IMR-90 (cell line): Measurements from ENCODE around the gene TMPRSS9. TPM values are rescaled to one million over a fixed set of nuclear protein-coding genes. Genes with fewer than 3 reads are reported as not detected.

Source experiments
- ATAC-seq: fragments of 200-7000 bp; cut with Tn5 transposase; 2 replicates; pipeline ENCODE4 v1.9.1; 2020; ENCODE audit warnings: low read depth, mild to moderate bottlenecking, moderate library complexity
- BruUV-seq: library from RNA; stranded (reverse); fragments of 400-500 nt; replicated peaks from 2 replicates; lab custom pipeline; 2021; lab: Mats Ljungman, UMichigan
- CTCF ChIA-PET: fragments of 300-600 bp; formaldehyde crosslinking; extraction: SDS; loops from one replicate; lab custom pipeline; 2021; ENCODE audit warnings: antibody characterized with exemption; lab: Yijun Ruan, JAX
- POLR2A ChIA-PET: fragments of 300-600 bp; sonication (Branson Sonifier 250); formaldehyde crosslinking; loops from one replicate; lab custom pipeline; 2022; ENCODE audit warnings: antibody characterized with exemption; ENCODE audit not compliant: unreplicated experiment; lab: Charles Lee
- DNase-seq: peaks from one replicate; pipeline ENCODE4 v3.0.0; 2013
- H2AFZ ChIP-seq: replicated peaks from 2 replicates; pipeline ENCODE3; 2013; ENCODE audit warnings: low read length, mild to moderate bottlenecking; ENCODE audit not compliant: poor library complexity
- H2AK5ac ChIP-seq: 2 replicates; pipeline ENCODE4 v1.6.1; 2013; ENCODE audit warnings: low read depth, low read length, inconsistent platforms
- H2AK9ac ChIP-seq: replicated peaks from 2 replicates; pipeline ENCODE3; 2013; ENCODE audit warnings: mild to moderate bottlenecking, low read depth, low read length, moderate library complexity; ENCODE audit not compliant: poor library complexity
- H2BK120ac ChIP-seq: 2 replicates; pipeline ENCODE4 v1.6.1; 2013; ENCODE audit warnings: low read depth, low read length, inconsistent platforms
- H2BK15ac ChIP-seq: 3 replicates; pipeline ENCODE4 v1.6.1; 2013; ENCODE audit warnings: low read depth, low read length, inconsistent platforms
- H2BK20ac ChIP-seq: 2 replicates; pipeline ENCODE4 v1.6.1; 2013; ENCODE audit warnings: low read depth, mild to moderate bottlenecking, inconsistent platforms, low read length, moderate library complexity
- H2BK5ac ChIP-seq: 2 replicates; pipeline ENCODE4 v1.6.1; 2013; ENCODE audit warnings: mild to moderate bottlenecking, low read depth, low read length, inconsistent platforms; ENCODE audit not compliant: poor library complexity, severe bottlenecking
- H3K14ac ChIP-seq: replicated peaks from 2 replicates; pipeline ENCODE4 v1.6.1; 2013; ENCODE audit warnings: low read depth, low read length, inconsistent platforms
- H3K18ac ChIP-seq: 2 replicates; pipeline ENCODE4 v1.6.1; 2013; ENCODE audit warnings: low read depth, low read length, control low read depth
- H3K23ac ChIP-seq: 2 replicates; pipeline ENCODE4 v1.6.1; 2013; ENCODE audit warnings: low read depth, low read length, inconsistent platforms
- H3K27ac ChIP-seq: 2 replicates; pipeline ENCODE4 v1.5.1; 2013; ENCODE audit warnings: mild to moderate bottlenecking, control low read depth, low read length; ENCODE audit not compliant: insufficient read depth
- H3K27me3 ChIP-seq: 2 replicates; pipeline ENCODE4 v1.6.1; 2013; ENCODE audit warnings: low read length; ENCODE audit not compliant: control insufficient read depth, insufficient read depth
- H3K36me3 ChIP-seq: 2 replicates; pipeline ENCODE4 v1.6.1; 2013; ENCODE audit warnings: low read length, mixed read lengths; ENCODE audit not compliant: control insufficient read depth, insufficient read depth
- H3K4ac ChIP-seq: 2 replicates; pipeline ENCODE4 v1.6.1; 2013; ENCODE audit warnings: low read depth, low read length, inconsistent platforms
- H3K4me1 ChIP-seq: 2 replicates; pipeline ENCODE4 v1.6.1; 2013; ENCODE audit warnings: low read length, mixed read lengths; ENCODE audit not compliant: control insufficient read depth, insufficient read depth
- H3K4me2 ChIP-seq: 2 replicates; pipeline ENCODE4 v1.6.1; 2013; ENCODE audit warnings: low read depth, mild to moderate bottlenecking, control low read depth, low read length, moderate library complexity
- H3K4me3 ChIP-seq: 2 replicates; pipeline ENCODE4 v1.5.1; 2013; ENCODE audit warnings: low read depth, mild to moderate bottlenecking, control low read depth, low read length, moderate library complexity; ENCODE audit not compliant: insufficient read depth
- H3K56ac ChIP-seq: 2 replicates; pipeline ENCODE4 v1.6.1; 2013; ENCODE audit warnings: low read length, inconsistent platforms; ENCODE audit not compliant: insufficient read depth; ENCODE audit errors: extremely low read depth
- H3K79me1 ChIP-seq, 2 experiments: 2 replicates each; pipeline ENCODE4 v1.6.1; 2013; ENCODE audit warnings: low read length in 2 of 2, inconsistent platforms in 1 of 2, low read depth in 1 of 2
- H3K9ac ChIP-seq: 2 replicates; pipeline ENCODE4 v1.6.1; 2013; ENCODE audit warnings: low read depth, low read length, control low read depth
- H3K9me1 ChIP-seq: 2 replicates; pipeline ENCODE4 v1.6.1; 2013; ENCODE audit warnings: low read length, inconsistent platforms; ENCODE audit not compliant: insufficient read depth
- H3K9me3 ChIP-seq: 2 replicates; pipeline ENCODE4 v1.6.1; 2013; ENCODE audit warnings: low read length; ENCODE audit not compliant: control insufficient read depth, insufficient read depth
- H4K20me1 ChIP-seq: 2 replicates; pipeline ENCODE4 v1.6.1; 2013; ENCODE audit warnings: low read length, inconsistent platforms; ENCODE audit not compliant: insufficient read depth
- H4K5ac ChIP-seq: 2 replicates; pipeline ENCODE4 v1.6.1; 2013; ENCODE audit warnings: mild to moderate bottlenecking, low read depth, low read length, control low read depth
- H4K8ac ChIP-seq, 2 experiments: 2 replicates each; pipeline ENCODE4 v1.6.1; 2013; ENCODE audit warnings: low read depth in 2 of 2, low read length in 2 of 2, control low read depth in 1 of 2, inconsistent platforms in 1 of 2
- H4K91ac ChIP-seq: 2 replicates; pipeline ENCODE4 v1.6.1; 2013; ENCODE audit warnings: low read depth, low read length, inconsistent platforms; ENCODE audit not compliant: insufficient read depth
- NFE2L2 ChIP-seq: fragments of 150-350 bp; IDR thresholded peaks from 2 replicates; pipeline ENCODE4 v1.6.1; 2016; ENCODE audit warnings: low read depth, mild to moderate bottlenecking, low read length
- POLR2A ChIP-seq: IDR thresholded peaks from 2 replicates; pipeline ENCODE4 v1.6.1; 2012; ENCODE audit warnings: mild to moderate bottlenecking, low read depth, low read length
- RCOR1 ChIP-seq: IDR thresholded peaks from 2 replicates; pipeline ENCODE4 v1.6.1; 2012; ENCODE audit warnings: mild to moderate bottlenecking, low read length, improper control_type of control experiment; ENCODE audit not compliant: insufficient replicate concordance
- WGBS, 2 experiments: methylation state at CpG; one replicate each; pipeline versions ENCODE4 v1.1.5 to v1.1.7; 2013; ENCODE audit warnings: missing lambda C conversion rate in 2 of 2; ENCODE audit not compliant: insufficient read length in 1 of 2; ENCODE audit errors: extremely low coverage in 2 of 2; 5-methylcytosine and 5-hydroxymethylcytosine counted together
- dilution Hi-C: fragments of 300-500 bp; cut with HindIII; formaldehyde crosslinking; loops from one replicate; pipeline ENCODE4 v1.14.3; 2018; ENCODE audit warnings: low sequenced_read_pairs; ENCODE audit not compliant: unreplicated experiment
- in situ Hi-C: fragments of 300-500 bp; cut with MboI; formaldehyde crosslinking; loops from 3 replicates; pipeline ENCODE4 v1.14.3; 2019; ENCODE audit warnings: low sequenced_read_pairs, inconsistent platforms, mixed read lengths
- intact Hi-C: fragments of 100-400 bp; cut with micrococcal nuclease; formaldehyde crosslinking; loops from 2 replicates; pipeline ENCODE4 v1.10.0; 2022
- polyA plus RNA-seq, 3 experiments: library from polyadenylated mRNA; depleted of rRNA; stranded (reverse); fragments of >200 nt; gene quantifications; 2 replicates each; pipeline ENCODE4 v1.2.3, GENCODE V29; 2012; ENCODE audit warnings: low replicate concordance in 1 of 3
- total RNA-seq: library from RNA; depleted of rRNA; stranded (reverse); fragments of >200 nt; gene quantifications from 2 replicates; pipeline ENCODE4 v1.2.3, GENCODE V29; 2012

TMPRSS9 gene
- total and polyA plus RNA-seq, 2 of the 4 experiments (the other 2 are of a cell fraction): not detected

GRCh38 chr19:2357279-2358206 is 2.5 kb upstream of the TMPRSS9 start:
- POLR2A ChIA-PET: no interaction called here
- WGBS, 2 experiments: 100% methylated on average over 1 to 2 of the region's 3 CpGs
- TF ChIP-seq POLR2A: no peak
- TF ChIP-seq NFE2L2: no peak
- no peak for TF ChIP-seq RCOR1

More at GRCh38 chr19:2357279-2358206, 2.5 kb upstream of the TMPRSS9 start:
- H3K36me3 ChIP-seq: peaks cover 13% of the 10 kb centered on the region; the same call in 1 of the 2 replicates
- in situ Hi-C loops (no loop called here), dilution Hi-C loops (no loop called here), intact Hi-C loops (no loop called here)
- H3K27me3 ChIP-seq: peaks cover 23% of the 10 kb centered on the region
- H3K56ac ChIP-seq: no peak overlapping the region
- no peak overlapping the region for H2AK5ac ChIP-seq
- H3K27ac ChIP-seq: no peak overlapping the region
- H3K9me1 ChIP-seq: 0 out of 2 replicates have a peak, but pooled peaks cover 2% of the 10 kb centered on the region
- H3K9ac ChIP-seq: no peak overlapping the region
- no peaks in the 10 kb centered on the region for H3K9me3 ChIP-seq
- no peak overlapping the region for H4K5ac ChIP-seq
- no peak overlapping the region for H2BK120ac ChIP-seq
- no peak overlapping the region for H2BK20ac ChIP-seq
- CTCF ChIA-PET: no interaction called here
- H3K14ac ChIP-seq: no peak overlapping the region
- no peak overlapping the region for H3K4me2 ChIP-seq
- no peak overlapping the region for H2AFZ ChIP-seq
- no peak overlapping the region for H4K8ac ChIP-seq
- no peak overlapping the region for H2AK9ac ChIP-seq
- H4K91ac ChIP-seq: no peak overlapping the region
- H3K79me1 ChIP-seq: no peaks in the 10 kb centered on the region
- ATAC-seq: no peak
- H3K18ac ChIP-seq: no peak overlapping the region
- H3K23ac ChIP-seq: no peak overlapping the region
- BruUV-seq: no TSS peak
- no peak overlapping the region for H2BK15ac ChIP-seq
- H4K20me1 ChIP-seq: no peaks in the 10 kb centered on the region
- no peak overlapping the region for H3K4me3 ChIP-seq
- no peak overlapping the region for H3K4ac ChIP-seq
- H2BK5ac ChIP-seq: peak overlapping the region; percentile 66
- no peak for DNase-seq
- no peaks in the 10 kb centered on the region for H3K4me1 ChIP-seq
